HG03159 (cell line): ENCODE results near the gene CD86.

ENCODE experiments used
- ATAC-seq: cut with Tn5 transposase; IDR thresholded peaks from one replicate; pipeline ENCODE4 v1.9.1; 2021; ENCODE audit warnings: mild to moderate bottlenecking, moderate library complexity; ENCODE audit not compliant: unreplicated experiment

The CD86 gene

DNA sequence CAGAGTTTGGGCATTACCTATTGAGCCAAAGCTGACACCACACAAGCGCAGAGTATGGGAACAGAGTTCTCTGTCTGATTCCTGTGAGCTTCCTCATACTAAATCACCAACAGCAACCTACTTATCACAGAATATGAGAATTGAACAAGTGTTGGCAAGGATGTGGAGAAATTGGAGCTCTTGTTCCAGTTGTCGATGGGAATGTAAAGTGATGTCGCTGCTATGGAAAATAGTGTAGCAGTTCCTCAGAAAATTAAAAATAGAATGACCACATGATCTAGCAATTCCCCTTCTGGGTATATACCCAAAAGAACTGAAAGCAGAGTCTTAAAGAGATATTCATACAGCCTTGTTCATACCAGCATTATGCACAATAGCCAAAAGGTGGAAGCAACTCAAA lies 33.4 kb downstream of the CD86 start:
- no peak for ATAC-seq

GRCh38 chr3:122091602-122092295 lies 36.6 kb downstream of the CD86 start:
- peak; percentile 39 for ATAC-seq

GRCh38 chr3:122092460-122093165 lies 37.5 kb downstream of the CD86 start:
- ATAC-seq: peak; percentile 34

DNA sequence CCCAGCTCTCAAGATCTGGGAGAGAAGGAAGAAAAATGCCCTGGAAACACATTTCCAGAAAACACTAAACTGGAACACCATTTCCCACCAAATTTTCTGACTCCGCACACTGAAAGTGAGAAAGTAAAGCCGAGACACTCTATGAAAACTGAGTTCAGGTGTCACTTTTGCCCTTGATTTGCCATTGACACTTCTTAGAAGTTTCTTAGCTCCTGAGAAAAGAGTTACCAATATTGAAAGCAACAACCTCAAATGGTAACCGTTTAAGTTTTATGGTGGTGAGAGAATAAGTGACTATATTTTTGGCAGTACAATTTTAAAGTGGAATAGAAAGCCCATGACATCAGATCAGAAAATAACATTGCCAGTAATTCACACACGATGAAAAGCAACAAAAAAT lies 39.0 kb downstream of the CD86 start:
- ATAC-seq: peak; percentile 46

DNA sequence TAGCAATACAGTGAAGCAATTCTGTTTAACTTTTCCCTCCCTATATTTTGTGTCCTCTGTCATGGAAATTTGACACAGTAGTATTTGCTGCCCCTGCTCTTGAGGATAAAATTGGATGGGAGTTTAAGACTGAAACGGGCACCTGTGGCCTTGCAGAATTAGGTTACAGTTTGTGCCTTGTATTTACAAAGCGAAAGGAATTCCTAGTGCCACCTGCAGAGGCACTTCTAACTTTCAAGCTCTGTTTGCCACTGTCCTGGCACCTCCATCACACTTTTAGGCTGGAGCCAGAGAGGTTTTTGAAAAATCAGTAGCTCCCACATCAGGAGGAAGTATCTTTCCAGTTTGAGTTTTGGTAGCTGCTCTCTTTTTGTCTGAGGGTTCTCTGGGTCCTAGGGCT lies 39.5 kb downstream of the CD86 start:
- ATAC-seq: no peak

GRCh38 chr3:122097141-122097540 lies 42.0 kb downstream of the CD86 start:
- no peak for ATAC-seq

- no peak for ATAC-seq
Observed at GRCh38 chr3:122098611-122099010, 43.4 kb downstream of the CD86 start.

GRCh38 chr3:122099255-122099654 lies 44.1 kb downstream of the CD86 start:
- ATAC-seq: no peak

- no peak for ATAC-seq
Observed at GRCh38 chr3:122100083-122100482, 44.9 kb downstream of the CD86 start.

DNA sequence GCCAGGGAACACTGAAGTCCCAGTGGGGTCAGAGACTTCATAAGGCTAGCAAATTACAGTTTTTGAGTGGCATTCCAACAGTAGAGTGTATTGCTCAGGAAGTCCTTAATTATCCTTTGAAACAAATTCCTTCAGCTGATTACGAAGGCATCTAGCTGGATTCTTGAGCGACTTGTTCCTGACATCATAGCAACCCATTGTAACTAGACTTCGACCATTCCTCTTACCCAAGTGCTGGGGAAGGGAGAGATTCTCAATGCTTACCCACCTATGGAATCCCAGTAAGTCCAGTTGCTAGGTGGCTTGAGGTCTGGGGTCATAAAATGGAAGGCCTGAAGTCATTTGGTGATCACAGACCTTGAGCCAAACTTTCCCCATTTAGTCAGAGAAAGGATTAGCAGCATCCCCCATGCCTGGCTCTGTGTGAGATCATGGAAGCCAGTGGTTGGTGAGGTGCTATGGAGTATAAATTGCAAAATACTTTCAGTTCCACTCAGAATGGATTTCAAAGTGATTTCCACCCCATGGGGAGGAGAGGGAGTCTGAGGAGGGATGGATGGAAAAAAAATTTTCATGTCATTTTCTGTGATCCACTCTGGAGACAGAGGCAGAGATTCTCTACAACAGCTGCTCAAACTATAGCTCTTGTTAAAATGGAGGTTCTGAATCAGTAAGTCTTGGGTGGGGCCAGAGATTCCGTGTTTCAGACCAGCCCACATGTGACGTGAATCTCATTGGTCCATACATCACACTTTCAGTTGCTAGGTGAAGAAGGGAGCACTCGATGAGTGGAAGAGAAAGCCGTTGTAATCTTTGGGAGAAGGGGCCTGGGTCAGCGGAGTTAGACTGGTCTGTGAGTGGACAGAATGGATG lies 45.7 kb downstream of the CD86 start:
- ATAC-seq: peak; percentile 41

GRCh38 chr3:122101646-122102045 lies 46.5 kb downstream of the CD86 start:
- ATAC-seq: peak; percentile 39

- no peak for ATAC-seq
Observed at GRCh38 chr3:122102191-122102935, 47.2 kb downstream of the CD86 start.

- no peak for ATAC-seq
Observed at GRCh38 chr3:122103821-122104514, 48.8 kb downstream of the CD86 start.

- no peak for ATAC-seq
Observed at GRCh38 chr3:122104515-122105194, 49.5 kb downstream of the CD86 start.

GRCh38 chr3:122105626-122106025 lies 50.5 kb downstream of the CD86 start:
- no peak for ATAC-seq

DNA sequence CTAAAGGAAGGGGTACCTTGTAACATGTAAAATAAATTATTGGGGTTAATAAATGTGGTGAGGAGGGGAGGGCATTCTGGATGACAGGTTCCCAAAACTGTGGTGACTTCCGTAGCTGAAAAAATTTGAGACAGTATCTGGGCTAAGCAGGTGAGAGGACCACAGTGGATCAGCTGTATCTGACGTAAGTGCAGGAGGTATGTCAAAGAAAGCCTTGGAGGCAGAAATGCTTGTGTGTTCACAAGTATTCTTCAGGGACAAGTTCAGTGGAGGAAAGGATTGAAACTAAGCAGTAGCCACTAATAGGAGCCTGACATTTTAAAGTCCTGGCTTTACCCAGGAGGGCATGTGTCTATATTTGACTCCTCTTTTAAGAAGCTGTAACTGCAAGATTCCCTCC lies 52.0 kb downstream of the CD86 start:
- no peak for ATAC-seq

GRCh38 chr3:122111974-122112373 lies 56.8 kb downstream of the CD86 start:
- ATAC-seq: no peak

- no peak for ATAC-seq
Observed at GRCh38 chr3:122112754-122113153, 57.6 kb downstream of the CD86 start.

GRCh38 chr3:122123850-122124249 lies 68.7 kb downstream of the CD86 start:
- ATAC-seq: no peak
